Pancreas (tissue), 10 donors: ENCODE results near the gene SEC16A. TPM values are rescaled to one million over a fixed set of nuclear protein-coding genes. Genes with fewer than 3 reads are reported as not detected.

ENCODE experiments used
- ATAC-seq, 4 donors: fragments of 200-7000 bp; cut with Tn5 transposase; one replicate each; pipeline versions ENCODE4 v1.8.0 to v1.9.1; 2020; ENCODE audit warnings: mild to moderate bottlenecking in 4 of 4, moderate library complexity in 4 of 4
- DNase-seq, 6 donors: peaks; one replicate each; pipeline ENCODE4 v3.0.0-alpha.2; 2020
- FAIRE-seq: peaks from 2 replicates; lab custom pipeline; 2012; peaks lifted over from hg19 to GRCh38; lab: Jason Lieb, UNC
- H3K27ac ChIP-seq, 4 donors: fragments of 200-600 bp; sonication (generic); 1 replicate in 3 of 4; 2 replicates in 1 of 4; pipeline versions ENCODE4 v1.5.0 to v1.8.0; 2020
- H3K27me3 ChIP-seq, 4 donors: fragments of 200-600 bp; one replicate each; pipeline ENCODE4 v1.8.0; 2021
- H3K36me3 ChIP-seq, 3 donors: fragments of 200-600 bp; sonication (generic) in 1 of 3; one replicate each; pipeline versions ENCODE4 v1.5.0 to v1.8.0; 2020 to 2021
- H3K4me1 ChIP-seq, 3 donors: fragments of 200-600 bp; one replicate each; pipeline ENCODE4 v1.8.0; 2021
- H3K4me3 ChIP-seq, 4 donors: fragments of 200-600 bp; sonication (generic) in 2 of 4; one replicate each; pipeline versions ENCODE4 v1.5.0 to v1.8.0; 2020 to 2021
- H3K9me3 ChIP-seq, 4 donors: fragments of 200-600 bp; one replicate each; pipeline ENCODE4 v1.8.0; 2021
- WGBS, 2 donors: extraction: QIAGEN DNeasy Blood & Tissue Kit; methylation state at CpG; one replicate each; pipeline ENCODE4 v1.1.7; 2013; 5-methylcytosine and 5-hydroxymethylcytosine counted together
- intact Hi-C, 3 donors: fragments of 100-400 bp; cut with DNase I; formaldehyde crosslinking; loops; one replicate each; pipeline versions ENCODE4 v1.11.1 to v1.14.2; 2022
- polyA plus RNA-seq, 2 donors: library from polyadenylated mRNA; stranded (reverse); fragments of 200-250 nt; gene quantifications; one replicate each; pipeline ENCODE4 v1.2.3, GENCODE V29; 2013
- total RNA-seq, 6 donors: library from RNA; stranded (reverse); fragmentation: NEBNext Ultra II Directional in 4 of 6; extraction: Animal tissue kit (Norgen Biotek cat#: 25700) in 4 of 6; gene quantifications; one replicate each; pipeline versions ENCODE4 v1.2.1 to v1.2.4, GENCODE V29; 2021 to 2023
- TF ChIP-seq, protein P1 (sequence below), 4 donors: fragments of 200-600 bp; sonication (generic) in 3 of 4; IDR thresholded peaks; one replicate each; pipeline versions ENCODE4 v1.5.0 to v1.8.0; 2021; ENCODE audit warnings: antibody characterized with exemption in 4 of 4
- donor health status: healthy with polysubstance abuse.
- donor health status: DM: no; HTN: no; CAD: no; lungs with moderate emphysema.
- donor health status: DM: no; HTN: no; CAD: no.
- donor health status: control.
- donor health status: control.
- donor health status: Bipolar disorder and iron deficiency.
- donor health status: DM: yes; HTN: yes; CAD: no.
- donor health status: DM: no; HTN: no; CAD: no.
- donor health status: DM: no; HTN: no; CAD: no.
- donor health status: DM: yes; HTN: yes; CAD: no.

Gene SEC16A
- total and polyA plus RNA-seq, 8 donors: 32.1 to 66.9 (median 40.8) TPM

- H3K4me3 ChIP-seq: no peak overlapping the region
- H3K9me3 ChIP-seq: no peaks in the 10 kb centered on the region
- peaks cover 15 to 99% (median 70%) of the 10 kb centered on the region in 3 donors for H3K36me3 ChIP-seq
- DNase-seq: no peak
- no peaks in the 10 kb centered on the region for H3K4me1 ChIP-seq
- TF ChIP-seq, protein P1, sequence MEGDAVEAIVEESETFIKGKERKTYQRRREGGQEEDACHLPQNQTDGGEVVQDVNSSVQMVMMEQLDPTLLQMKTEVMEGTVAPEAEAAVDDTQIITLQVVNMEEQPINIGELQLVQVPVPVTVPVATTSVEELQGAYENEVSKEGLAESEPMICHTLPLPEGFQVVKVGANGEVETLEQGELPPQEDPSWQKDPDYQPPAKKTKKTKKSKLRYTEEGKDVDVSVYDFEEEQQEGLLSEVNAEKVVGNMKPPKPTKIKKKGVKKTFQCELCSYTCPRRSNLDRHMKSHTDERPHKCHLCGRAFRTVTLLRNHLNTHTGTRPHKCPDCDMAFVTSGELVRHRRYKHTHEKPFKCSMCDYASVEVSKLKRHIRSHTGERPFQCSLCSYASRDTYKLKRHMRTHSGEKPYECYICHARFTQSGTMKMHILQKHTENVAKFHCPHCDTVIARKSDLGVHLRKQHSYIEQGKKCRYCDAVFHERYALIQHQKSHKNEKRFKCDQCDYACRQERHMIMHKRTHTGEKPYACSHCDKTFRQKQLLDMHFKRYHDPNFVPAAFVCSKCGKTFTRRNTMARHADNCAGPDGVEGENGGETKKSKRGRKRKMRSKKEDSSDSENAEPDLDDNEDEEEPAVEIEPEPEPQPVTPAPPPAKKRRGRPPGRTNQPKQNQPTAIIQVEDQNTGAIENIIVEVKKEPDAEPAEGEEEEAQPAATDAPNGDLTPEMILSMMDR (IDR thresholded peaks at IDR 0.05): no peak
- intact Hi-C loops: no loop called here
- WGBS, 2 donors: 94 to 95% methylated on average over 30 of the region's 30 CpGs
- H3K27me3 ChIP-seq: no peaks in the 10 kb centered on the region
- ATAC-seq: no peak
- no peak overlapping the region for H3K27ac ChIP-seq
- FAIRE-seq: no peak
Observed at GRCh38 chr9:136506425-136506824, 23.6 kb upstream of the SEC16A start.

DNA sequence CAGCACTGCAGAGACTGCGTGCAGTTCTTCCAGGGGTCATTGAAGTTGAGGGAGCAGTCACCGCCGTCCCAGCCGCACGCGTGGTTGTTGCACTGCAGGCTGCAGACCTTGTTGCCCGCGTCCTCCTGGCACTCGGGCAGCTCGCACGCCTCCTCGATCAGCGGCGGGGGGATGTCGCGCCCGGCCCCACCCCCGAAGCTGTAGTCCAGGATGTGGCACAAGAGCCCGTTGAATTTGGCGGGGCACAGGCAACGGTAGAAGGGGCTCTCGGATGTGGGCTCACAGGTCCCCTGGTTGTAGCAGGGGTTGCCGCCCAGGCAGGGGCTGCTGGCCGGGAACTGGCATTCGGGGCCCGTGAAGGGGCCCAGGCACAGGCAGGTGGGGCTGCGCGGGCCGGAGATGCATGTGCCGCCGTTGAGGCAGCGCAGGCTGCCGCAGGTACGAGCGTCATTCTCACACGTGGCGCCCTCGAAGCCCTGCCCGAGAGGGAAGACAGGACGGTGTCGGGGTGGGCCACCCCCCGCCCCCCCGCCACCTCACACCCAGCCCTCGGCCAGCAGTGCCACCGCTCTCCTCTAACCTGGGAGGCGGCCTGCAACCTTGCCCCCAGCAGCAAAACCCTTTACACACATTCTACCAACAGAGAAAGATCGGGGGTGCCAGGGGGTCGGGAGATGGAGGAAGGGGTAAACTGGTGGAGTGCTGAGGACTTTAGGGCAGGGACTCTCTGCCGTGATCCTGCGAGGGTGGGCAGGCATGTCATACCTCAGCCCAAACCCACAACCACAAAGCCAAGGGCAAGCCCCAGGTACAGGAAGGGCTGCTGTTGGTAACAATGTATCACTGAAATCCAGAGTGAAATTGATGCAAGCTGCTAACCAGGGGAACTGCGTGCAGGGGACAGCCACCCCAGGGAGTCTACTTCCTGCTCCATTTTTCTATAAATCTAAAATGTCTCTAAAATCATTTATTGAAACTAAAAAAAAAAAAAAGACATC lies 22.9 kb upstream of the SEC16A start:
- FAIRE-seq (no peak), DNase-seq (no peak), ATAC-seq (no peak)
- H3K4me3 ChIP-seq: no peak overlapping the region
- 94 to 95% methylated on average over 49 to 51 of the region's 51 CpGs for WGBS, 2 donors
- no peaks in the 10 kb centered on the region for H3K27me3 ChIP-seq
- peaks cover 2 to 4% (median 3%) of the 10 kb centered on the region in 3 donors for H3K4me1 ChIP-seq
- H3K27ac ChIP-seq: no peak overlapping the region
- H3K36me3 ChIP-seq: peaks cover 15 to 97% (median 70%) of the 10 kb centered on the region in 3 donors
- intact Hi-C loops: no loop called here
- H3K9me3 ChIP-seq: no peaks in the 10 kb centered on the region
- TF ChIP-seq, protein P1 (IDR thresholded peaks at IDR 0.05): no peak

GRCh38 chr9:136504512-136505348 lies 21.9 kb upstream of the SEC16A start:
- Histone ChIP-seq H3K4me1 (peaks cover 10 to 14% (median 12%) of the 10 kb centered on the region in 3 donors), H3K36me3 (peaks cover 15 to 97% (median 63%) of the 10 kb centered on the region in 3 donors), H3K9me3 (no peaks in the 10 kb centered on the region), H3K27me3 (no peaks in the 10 kb centered on the region), H3K27ac (no peak overlapping the region), H3K4me3 (no peak overlapping the region)
- 94 to 95% methylated on average over 67 to 68 of the region's 68 CpGs for WGBS, 2 donors
- no peak for ATAC-seq
- TF ChIP-seq, protein P1 (IDR thresholded peaks at IDR 0.05): no peak
- FAIRE-seq: no peak
- intact Hi-C loops: no loop called here
- DNase-seq: no peak

- intact Hi-C loops: no loop called here
- no peaks in the 10 kb centered on the region for H3K9me3 ChIP-seq
- 88 to 89% methylated on average over 33 of the region's 33 CpGs for WGBS, 2 donors
Observed at GRCh38 chr9:136502940-136503550, 20.2 kb upstream of the SEC16A start.

More at GRCh38 chr9:136502940-136503550, 20.2 kb upstream of the SEC16A start:
- ATAC-seq (no peak), FAIRE-seq (no peak), DNase-seq (no peak)
- Histone ChIP-seq H3K27me3 (no peaks in the 10 kb centered on the region), H3K36me3 (peaks cover 11 to 90% (median 56%) of the 10 kb centered on the region in 3 donors), H3K4me3 (no peak overlapping the region), H3K4me1 (peaks cover 22 to 26% (median 22%) of the 10 kb centered on the region in 3 donors), H3K27ac (no peak overlapping the region)
- TF ChIP-seq, protein P1 (IDR thresholded peaks at IDR 0.05): no peak
